HFFc6 (cell line): ENCODE results near the gene TCF7L1. TPM values are rescaled to one million over a fixed set of nuclear protein-coding genes. Genes with fewer than 3 reads are reported as not detected.
A peak's percentile ranks its signal among the peaks of the same experiment; 100 is the strongest.

ENCODE experiments used
- DNase-seq: peaks from one replicate; pipeline ENCODE4 v3.0.0-alpha.2; 2018
- H3K27ac Mint-ChIP-seq: 2 replicates; pipeline ENCODE4 v1.8.0; 2020; ENCODE audit warnings: mild to moderate bottlenecking, mixed read lengths
- H3K27me3 Mint-ChIP-seq: 2 replicates; pipeline ENCODE4 v1.8.0; 2021; ENCODE audit warnings: mild to moderate bottlenecking, moderate library complexity, mixed read lengths; ENCODE audit not compliant: insufficient read depth
- H3K36me3 Mint-ChIP-seq: 2 replicates; pipeline ENCODE4 v1.8.0; 2021; ENCODE audit warnings: low read depth, mixed read lengths
- H3K4me1 Mint-ChIP-seq: 2 replicates; pipeline ENCODE4 v1.8.0; 2020; ENCODE audit warnings: low read depth, mixed read lengths
- H3K4me3 Mint-ChIP-seq: 2 replicates; pipeline ENCODE4 v1.8.0; 2020; ENCODE audit warnings: mild to moderate bottlenecking, moderate library complexity, mixed read lengths
- H3K9me3 Mint-ChIP-seq: 2 replicates; pipeline ENCODE4 v1.8.0; 2020; ENCODE audit warnings: mild to moderate bottlenecking, mixed read lengths
- total RNA-seq, 6 experiments: library from RNA; stranded (reverse); fragmentation: NEBNext Ultra II Directional; extraction: Animal tissue kit (Norgen Biotek cat#: 25700); gene quantifications; 2 replicates in 1 of 6; 3 replicates in 5 of 6; pipeline ENCODE4 v1.2.3, GENCODE V29; 2021
- TF ChIP-seq, protein P1 (sequence below): fragments of 200-600 bp; sonication (generic); IDR thresholded peaks from 2 replicates; pipeline ENCODE4 v1.5.0; 2021; ENCODE audit warnings: antibody characterized with exemption, mild to moderate bottlenecking

TCF7L1 gene
- total RNA-seq, 6 experiments from 2014 or later = 2.6 to 10.3 (median 9.4) TPM

DNA sequence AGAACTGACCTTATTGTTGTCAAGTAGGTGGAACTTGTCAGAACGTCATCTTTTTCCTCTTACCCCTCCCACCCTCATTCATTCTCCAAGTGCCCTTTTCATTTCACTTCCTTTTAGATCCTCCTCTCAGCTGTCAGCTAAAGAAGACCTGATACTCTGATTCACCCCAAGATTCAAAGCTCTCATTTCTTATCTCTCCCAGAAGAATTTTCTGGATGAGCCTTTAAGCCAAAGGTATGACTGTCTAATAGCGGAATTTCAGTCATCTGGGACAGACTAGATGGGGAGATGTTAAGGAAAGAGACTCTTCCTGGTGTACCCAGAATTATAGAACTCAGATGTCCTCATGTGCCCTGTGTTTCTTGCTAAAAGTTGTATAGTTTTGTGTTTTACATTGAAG is 53.9 kb downstream of the TCF7L1 start:
- Mint-ChIP-seq H3K9me3 (no peaks in the 10 kb centered on the region), H3K27me3 (no peaks in the 10 kb centered on the region; the same call in 1 of the 2 replicates), H3K27ac (no peak overlapping the region), H3K4me3 (no peak overlapping the region), H3K36me3 (no peaks in the 10 kb centered on the region), H3K4me1 (peaks cover 54% of the 10 kb centered on the region)
- no peak for DNase-seq
- TF ChIP-seq, protein P1, sequence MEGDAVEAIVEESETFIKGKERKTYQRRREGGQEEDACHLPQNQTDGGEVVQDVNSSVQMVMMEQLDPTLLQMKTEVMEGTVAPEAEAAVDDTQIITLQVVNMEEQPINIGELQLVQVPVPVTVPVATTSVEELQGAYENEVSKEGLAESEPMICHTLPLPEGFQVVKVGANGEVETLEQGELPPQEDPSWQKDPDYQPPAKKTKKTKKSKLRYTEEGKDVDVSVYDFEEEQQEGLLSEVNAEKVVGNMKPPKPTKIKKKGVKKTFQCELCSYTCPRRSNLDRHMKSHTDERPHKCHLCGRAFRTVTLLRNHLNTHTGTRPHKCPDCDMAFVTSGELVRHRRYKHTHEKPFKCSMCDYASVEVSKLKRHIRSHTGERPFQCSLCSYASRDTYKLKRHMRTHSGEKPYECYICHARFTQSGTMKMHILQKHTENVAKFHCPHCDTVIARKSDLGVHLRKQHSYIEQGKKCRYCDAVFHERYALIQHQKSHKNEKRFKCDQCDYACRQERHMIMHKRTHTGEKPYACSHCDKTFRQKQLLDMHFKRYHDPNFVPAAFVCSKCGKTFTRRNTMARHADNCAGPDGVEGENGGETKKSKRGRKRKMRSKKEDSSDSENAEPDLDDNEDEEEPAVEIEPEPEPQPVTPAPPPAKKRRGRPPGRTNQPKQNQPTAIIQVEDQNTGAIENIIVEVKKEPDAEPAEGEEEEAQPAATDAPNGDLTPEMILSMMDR = no peak

DNA sequence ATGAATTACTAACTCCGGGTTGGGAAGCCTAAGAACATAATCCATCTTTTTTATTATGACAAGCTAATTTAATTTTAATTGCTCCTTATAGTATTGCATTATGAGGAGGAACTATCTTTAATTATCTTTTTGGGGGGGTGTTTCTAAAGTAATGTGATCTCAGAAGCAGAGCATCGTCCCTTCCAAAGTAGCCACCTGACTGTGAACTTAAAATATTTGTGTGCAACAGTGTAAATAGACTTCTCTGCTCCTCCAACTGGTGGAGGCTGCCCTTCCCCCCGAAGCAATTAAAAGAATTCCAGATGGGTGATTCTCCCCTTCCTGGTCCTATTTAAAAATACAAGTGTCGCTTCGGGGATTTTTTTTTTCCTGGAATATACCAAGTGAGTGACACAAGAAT is 55.7 kb downstream of the TCF7L1 start:
- no peaks in the 10 kb centered on the region for H3K9me3 Mint-ChIP-seq
- H3K27me3 Mint-ChIP-seq = no peaks in the 10 kb centered on the region; the same call in 1 of the 2 replicates
- peaks cover 41% of the 10 kb centered on the region for H3K4me1 Mint-ChIP-seq
- no peak for DNase-seq
- TF ChIP-seq, protein P1 = no peak
- no peaks in the 10 kb centered on the region for H3K36me3 Mint-ChIP-seq
- no peak overlapping the region for H3K27ac Mint-ChIP-seq
- peak overlapping the region; percentile 41; the same call in 1 of the 2 replicates for H3K4me3 Mint-ChIP-seq

DNA sequence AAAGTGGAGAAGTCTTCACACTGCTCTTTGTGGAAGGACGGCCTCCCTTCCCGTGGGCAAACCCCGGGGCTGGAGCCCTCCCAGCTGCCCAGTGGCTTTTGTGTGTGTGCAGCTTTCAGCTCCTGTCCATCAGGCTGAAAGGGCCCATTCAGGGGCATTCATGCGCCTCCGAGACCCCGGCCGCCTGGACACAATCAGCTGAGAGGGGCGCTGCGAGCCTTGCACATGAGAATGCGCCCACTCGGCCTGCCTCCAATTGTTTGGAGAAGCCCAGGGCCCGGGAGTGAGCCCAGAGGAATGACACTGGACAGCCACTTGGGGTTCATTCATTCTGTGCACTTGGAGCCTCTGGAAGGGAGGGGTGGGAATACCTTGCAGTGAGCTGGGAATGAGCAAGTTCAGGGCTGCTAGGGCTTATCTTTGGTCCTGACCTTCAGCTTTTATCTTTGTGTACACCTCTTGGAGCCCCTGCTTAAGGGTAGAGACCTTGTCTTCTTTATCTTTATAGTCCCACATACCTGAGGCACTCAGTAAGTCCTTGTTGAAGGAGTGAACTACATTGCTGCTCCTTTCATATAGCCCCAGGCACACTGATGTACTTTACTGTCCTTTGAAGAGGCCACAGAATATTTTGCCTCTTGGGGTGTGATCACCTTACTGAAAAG is 56.5 kb downstream of the TCF7L1 start:
- Mint-ChIP-seq H3K9me3 (no peaks in the 10 kb centered on the region), H3K27ac (no peak overlapping the region), H3K36me3 (no peaks in the 10 kb centered on the region), H3K4me1 (peaks cover 37% of the 10 kb centered on the region), H3K4me3 (no peak overlapping the region), H3K27me3 (no peaks in the 10 kb centered on the region; the same call in 1 of the 2 replicates)
- TF ChIP-seq, protein P1 = no peak
- no peak for DNase-seq

DNA sequence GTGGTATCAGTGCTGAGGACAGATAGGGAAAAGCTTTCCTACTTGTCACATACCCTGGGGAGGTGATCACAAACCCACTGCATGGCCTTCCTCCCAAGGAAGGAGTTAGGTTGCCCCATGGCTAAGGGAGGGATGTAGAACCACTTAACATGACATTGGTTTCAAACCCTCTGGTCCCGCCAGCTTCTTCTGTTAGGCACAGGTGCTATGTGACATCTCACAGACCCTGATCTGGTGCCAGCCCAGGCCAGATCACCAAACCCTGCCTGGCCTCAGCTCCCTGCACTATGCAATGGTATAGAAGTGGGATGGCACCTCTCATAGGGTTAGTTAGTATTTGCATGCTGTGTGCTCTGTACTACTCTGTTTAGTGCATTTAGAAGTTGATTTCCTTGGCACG is 58.0 kb downstream of the TCF7L1 start:
- Mint-ChIP-seq H3K4me1 (peaks cover 32% of the 10 kb centered on the region), H3K36me3 (no peaks in the 10 kb centered on the region), H3K9me3 (no peaks in the 10 kb centered on the region)

DNA sequence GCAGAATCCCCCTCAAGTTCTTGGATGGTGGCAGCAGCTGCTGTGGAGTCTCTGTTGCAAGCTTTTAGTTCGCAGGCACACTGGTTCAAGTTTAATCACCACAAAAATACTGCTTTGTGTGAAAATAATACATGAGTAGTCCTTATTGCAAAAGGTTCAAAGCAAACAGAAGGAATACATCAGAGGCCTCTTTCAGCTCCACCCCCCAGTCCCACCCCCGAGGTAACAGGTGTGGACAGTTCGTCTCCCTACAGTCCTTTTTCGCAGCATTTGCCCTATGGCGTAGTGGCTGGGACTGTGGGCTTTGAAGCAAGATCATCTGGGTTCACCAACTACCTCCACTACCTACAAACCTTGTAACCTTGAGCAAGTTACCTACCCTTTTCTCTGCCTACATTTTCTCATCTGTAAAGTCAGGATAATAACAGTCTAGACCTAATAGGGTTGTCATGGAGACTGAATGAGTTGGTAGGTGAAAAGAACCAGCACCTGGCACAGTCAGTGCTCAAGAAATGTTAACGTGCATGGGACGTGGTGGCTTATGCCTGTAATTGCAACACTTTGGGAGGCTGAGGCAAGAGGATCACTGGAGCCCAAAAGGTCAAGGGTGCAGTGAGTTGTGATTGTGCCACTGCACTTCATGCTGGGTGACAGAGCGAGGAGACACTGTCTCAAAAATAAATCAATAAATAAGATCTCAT is 61.7 kb downstream of the TCF7L1 start:
- Mint-ChIP-seq H3K36me3 (no peaks in the 10 kb centered on the region), H3K4me3 (no peak overlapping the region), H3K9me3 (no peaks in the 10 kb centered on the region), H3K4me1 (no peaks in the 10 kb centered on the region; the same call in 1 of the 2 replicates), H3K27ac (no peak overlapping the region), H3K27me3 (peaks cover 5% of the 10 kb centered on the region)
- TF ChIP-seq, protein P1 = no peak
- no peak for DNase-seq

More for the DNA sequence above, 58.0 kb downstream of the TCF7L1 start:
- TF ChIP-seq, protein P1 = no peak
- Mint-ChIP-seq H3K27me3 (peaks cover 1% of the 10 kb centered on the region), H3K4me3 (no peak overlapping the region), H3K27ac (no peak overlapping the region)
- no peak for DNase-seq
